ENCODE data around the gene F2R. TPM values are rescaled to one million over a fixed set of nuclear protein-coding genes. Genes with fewer than 3 reads are reported as not detected.
A peak's percentile ranks its signal among the peaks of the same experiment; 100 is the strongest.
"Not testable (repeated sequence)": the region's sequence is repeated elsewhere in the genome, so short reads cannot be mapped to it uniquely, and the experiment has no call there.

F2R gene
- total RNA-seq, result 10 to 100 TPM in 1 of 2 donors, 1 to 10 TPM in 1; 9.4 to 33.4 TPM

GRCh38 chr5:76715736-76716455 is at the start of gene F2R:
Gene F2R, plus strand, starts transcription at chr5:76716126. Its CDS starts 182 bp downstream, at chr5:76716308.
- Mint-ChIP-seq H3K4me3 (peak within 1 kb of the TSS; percentile 83), H3K27ac (peak within 1 kb of the TSS; percentile 58), H3K4me1 (peaks cover 13% of the 10 kb centered on the region), H3K36me3 (ENCODE audit: low read depth) (no peaks in the 10 kb centered on the region), H3K27me3 (peaks cover 25% of the 10 kb centered on the region), H3K9me3 (no peaks in the 10 kb centered on the region)
- ATAC-seq (replicated peaks), result peak; percentile 70

GRCh38 chr5:76667495-76667894 is 48.4 kb upstream of the F2R start:
- H3K36me3 Mint-ChIP-seq (ENCODE audit: low read depth), result peaks cover 99% of the 10 kb centered on the region
- peak overlapping the region; percentile 18 for H3K27ac Mint-ChIP-seq
- ATAC-seq (replicated peaks), result no peak
- no peaks in the 10 kb centered on the region for H3K9me3 Mint-ChIP-seq
- no peak overlapping the region for H3K4me3 Mint-ChIP-seq
- peaks cover 4% of the 10 kb centered on the region for H3K4me1 Mint-ChIP-seq
- no peaks in the 10 kb centered on the region for H3K27me3 Mint-ChIP-seq

- H3K27me3 Mint-ChIP-seq, result no peaks in the 10 kb centered on the region
- no peaks in the 10 kb centered on the region for H3K4me1 Mint-ChIP-seq
- no peaks in the 10 kb centered on the region for H3K9me3 Mint-ChIP-seq
- H3K27ac Mint-ChIP-seq, result no peak overlapping the region
- H3K36me3 Mint-ChIP-seq (ENCODE audit: low read depth), result peaks cover 99% of the 10 kb centered on the region
- no peak overlapping the region for H3K4me3 Mint-ChIP-seq
- no peak for ATAC-seq (replicated peaks)
Observed at GRCh38 chr5:76669245-76669644, 46.7 kb upstream of the F2R start.

GRCh38 chr5:76670508-76670907 is 45.4 kb upstream of the F2R start:
- ATAC-seq (replicated peaks), result no peak
- Mint-ChIP-seq H3K4me1 (no peaks in the 10 kb centered on the region), H3K27me3 (no peaks in the 10 kb centered on the region), H3K36me3 (ENCODE audit: low read depth) (peaks cover 99% of the 10 kb centered on the region), H3K4me3 (no peak overlapping the region), H3K9me3 (no peaks in the 10 kb centered on the region), H3K27ac (peak overlapping the region; percentile 23)

GRCh38 chr5:76672242-76672641 is 43.7 kb upstream of the F2R start:
- Mint-ChIP-seq H3K36me3 (ENCODE audit: low read depth) (peaks cover 99% of the 10 kb centered on the region), H3K27ac (no peak overlapping the region), H3K4me1 (no peaks in the 10 kb centered on the region), H3K27me3 (no peaks in the 10 kb centered on the region), H3K9me3 (no peaks in the 10 kb centered on the region), H3K4me3 (no peak overlapping the region)
- no peak for ATAC-seq (replicated peaks)

- H3K4me3 Mint-ChIP-seq, result no peak overlapping the region
- no peaks in the 10 kb centered on the region for H3K27me3 Mint-ChIP-seq
- H3K4me1 Mint-ChIP-seq, result no peaks in the 10 kb centered on the region
- H3K27ac Mint-ChIP-seq, result no peak overlapping the region
- no peaks in the 10 kb centered on the region for H3K9me3 Mint-ChIP-seq
- H3K36me3 Mint-ChIP-seq (ENCODE audit: low read depth), result peaks cover 99% of the 10 kb centered on the region
- no peak for ATAC-seq (replicated peaks)
Observed at GRCh38 chr5:76673125-76673524, 42.8 kb upstream of the F2R start.

GRCh38 chr5:76674330-76675066 is 41.4 kb upstream of the F2R start:
- no peak for ATAC-seq (replicated peaks)

GRCh38 chr5:76675364-76675763 is 40.6 kb upstream of the F2R start:
- Mint-ChIP-seq H3K27me3 (no peaks in the 10 kb centered on the region), H3K4me3 (no peak overlapping the region), H3K27ac (no peak overlapping the region), H3K36me3 (ENCODE audit: low read depth) (peaks cover 99% of the 10 kb centered on the region), H3K4me1 (peaks cover 8% of the 10 kb centered on the region), H3K9me3 (no peaks in the 10 kb centered on the region)
- no peak for ATAC-seq (replicated peaks)

More at GRCh38 chr5:76674330-76675066, 41.4 kb upstream of the F2R start:
- Mint-ChIP-seq H3K9me3 (no peaks in the 10 kb centered on the region), H3K4me1 (no peaks in the 10 kb centered on the region), H3K36me3 (ENCODE audit: low read depth) (peaks cover 99% of the 10 kb centered on the region), H3K4me3 (no peak overlapping the region), H3K27me3 (no peaks in the 10 kb centered on the region), H3K27ac (no peak overlapping the region)

- no peak overlapping the region for H3K4me3 Mint-ChIP-seq
- H3K36me3 Mint-ChIP-seq (ENCODE audit: low read depth), result peaks cover 93% of the 10 kb centered on the region
- no peaks in the 10 kb centered on the region for H3K9me3 Mint-ChIP-seq
- H3K27me3 Mint-ChIP-seq, result no peaks in the 10 kb centered on the region
- no peak for ATAC-seq (replicated peaks)
- peaks cover 9% of the 10 kb centered on the region for H3K4me1 Mint-ChIP-seq
- no peak overlapping the region for H3K27ac Mint-ChIP-seq
Observed at GRCh38 chr5:76677849-76678472, 38.0 kb upstream of the F2R start.

- Mint-ChIP-seq H3K27me3 (no peaks in the 10 kb centered on the region), H3K9me3 (no peaks in the 10 kb centered on the region), H3K36me3 (ENCODE audit: low read depth) (peaks cover 93% of the 10 kb centered on the region), H3K4me1 (peaks cover 9% of the 10 kb centered on the region), H3K4me3 (no peak overlapping the region), H3K27ac (peak overlapping the region; percentile 58)
- ATAC-seq (replicated peaks), result no peak
Observed at GRCh38 chr5:76679231-76679630, 36.7 kb upstream of the F2R start.

- not testable (repeated sequence) for H3K4me3 Mint-ChIP-seq; ATAC-seq (replicated peaks); H3K27ac Mint-ChIP-seq; H3K9me3 Mint-ChIP-seq; H3K27me3 Mint-ChIP-seq
- Mint-ChIP-seq H3K36me3 (ENCODE audit: low read depth) (peaks cover 93% of the 10 kb centered on the region), H3K4me1 (peaks cover 13% of the 10 kb centered on the region)
Observed at GRCh38 chr5:76680826-76681225, 35.1 kb upstream of the F2R start.

- ATAC-seq (replicated peaks), result no peak
- no peak overlapping the region for H3K27ac Mint-ChIP-seq
- H3K27me3 Mint-ChIP-seq, result no peaks in the 10 kb centered on the region
- no peak overlapping the region for H3K4me3 Mint-ChIP-seq
- H3K4me1 Mint-ChIP-seq, result peaks cover 14% of the 10 kb centered on the region
- peaks cover 93% of the 10 kb centered on the region for H3K36me3 Mint-ChIP-seq (ENCODE audit: low read depth)
- no peaks in the 10 kb centered on the region for H3K9me3 Mint-ChIP-seq
Observed at GRCh38 chr5:76681287-76681686, 34.6 kb upstream of the F2R start.

GRCh38 chr5:76682387-76682786 is 33.5 kb upstream of the F2R start:
- Mint-ChIP-seq H3K36me3 (ENCODE audit: low read depth) (peaks cover 93% of the 10 kb centered on the region), H3K9me3 (no peaks in the 10 kb centered on the region), H3K4me1 (peaks cover 14% of the 10 kb centered on the region), H3K27ac (no peak overlapping the region), H3K27me3 (no peaks in the 10 kb centered on the region), H3K4me3 (no peak overlapping the region)
- ATAC-seq (replicated peaks), result no peak

- Mint-ChIP-seq H3K4me1 (peaks cover 14% of the 10 kb centered on the region), H3K27ac (peak overlapping the region; percentile 21), H3K27me3 (no peaks in the 10 kb centered on the region), H3K36me3 (ENCODE audit: low read depth) (peaks cover 94% of the 10 kb centered on the region), H3K9me3 (no peaks in the 10 kb centered on the region), H3K4me3 (no peak overlapping the region)
- ATAC-seq (replicated peaks), result no peak
Observed at GRCh38 chr5:76683816-76684731, 31.9 kb upstream of the F2R start.

Data from activated T-helper 17 cell treated with anti-CD3 and anti-CD28 coated beads, Interleukin-2, amount 50 U/mL, for 72 hours (primary cell).